Esophagus muscularis mucosa (tissue), 3 donors: ENCODE measurements around the gene MME.

Experiments
- CTCF ChIP-seq, 3 experiments: fragments of 200-600 bp in 2 of 3; fragments of 450-650 bp in 1 of 3; sonication (generic) in 2 of 3; IDR thresholded peaks; one replicate each; pipeline ENCODE4 v1.5.1; 2017 to 2019; ENCODE audit warnings: antibody characterized with exemption in 3 of 3, mild to moderate bottlenecking in 2 of 3, moderate library complexity in 1 of 3
- EP300 ChIP-seq: sonication (generic); formaldehyde crosslinking; IDR thresholded peaks from one replicate; pipeline ENCODE4 v1.6.1; 2017; ENCODE audit warnings: antibody characterized with exemption

GRCh38 chr3:155164306-155164705 is 84.2 kb downstream of the MME start:
- TF ChIP-seq CTCF (IDR thresholded peaks at IDR 0.05) (no peak), EP300 (no peak)
